Glomerular visceral epithelial cell (primary cell): ENCODE data around the gene CNTNAP3B.
A peak's percentile ranks its signal among the peaks of the same experiment; 100 is the strongest.
"Not testable (repeated sequence)": the region's sequence is repeated elsewhere in the genome, so short reads cannot be mapped to it uniquely, and the experiment has no call there.

Experiments
- DNase-seq: peaks from one replicate; pipeline ENCODE4 v3.0.0-alpha.2; 2016; ENCODE audit errors: extremely low spot score

CNTNAP3B gene

GRCh38 chr9:42129073-42129729 is at the start of gene CNTNAP3B:
Gene CNTNAP3B, minus strand, starts transcription at chr9:42129426. Its CDS starts 332 bp downstream, at chr9:42129094.
- peak; percentile 1 for DNase-seq

GRCh38 chr9:42160299-42160698 is 31.1 kb upstream of the CNTNAP3B start:
- DNase-seq, result peak; percentile 0

- peak; percentile 0 for DNase-seq
Observed at GRCh38 chr9:42127056-42127841, 2.0 kb downstream of the CNTNAP3B start.

GRCh38 chr9:42121007-42121406 is 8.2 kb downstream of the CNTNAP3B start:
- peak; percentile 1 for DNase-seq

- DNase-seq, result not testable (repeated sequence)
Observed at GRCh38 chr9:42095929-42096328, 33.3 kb downstream of the CNTNAP3B start.

GRCh38 chr9:42084559-42084952 is 44.7 kb downstream of the CNTNAP3B start:
- DNase-seq, result not testable (repeated sequence)

GRCh38 chr9:42083877-42084558 is 45.2 kb downstream of the CNTNAP3B start:
- not testable (repeated sequence) for DNase-seq

GRCh38 chr9:42080376-42080775 is 48.9 kb downstream of the CNTNAP3B start:
- DNase-seq, result not testable (repeated sequence)

- not testable (repeated sequence) for DNase-seq
Observed at GRCh38 chr9:42074868-42075267, 54.4 kb downstream of the CNTNAP3B start.

GRCh38 chr9:42071026-42071425 is 58.2 kb downstream of the CNTNAP3B start:
- DNase-seq, result not testable (repeated sequence)

GRCh38 chr9:42070035-42070799 is 59.0 kb downstream of the CNTNAP3B start:
- DNase-seq, result not testable (repeated sequence)

GRCh38 chr9:42053874-42054273 is 75.4 kb downstream of the CNTNAP3B start:
- DNase-seq, result not testable (repeated sequence)

- DNase-seq, result not testable (repeated sequence)
Observed at GRCh38 chr9:42050701-42051100, 78.5 kb downstream of the CNTNAP3B start.

- not testable (repeated sequence) for DNase-seq
Observed at GRCh38 chr9:42044422-42045010, 84.7 kb downstream of the CNTNAP3B start.

- not testable (repeated sequence) for DNase-seq
Observed at GRCh38 chr9:42033541-42033940, 95.7 kb downstream of the CNTNAP3B start.

GRCh38 chr9:42020639-42021038 is 108.6 kb downstream of the CNTNAP3B start:
- not testable (repeated sequence) for DNase-seq

GRCh38 chr9:42018220-42018922 is 110.9 kb downstream of the CNTNAP3B start:
- DNase-seq, result peak; percentile 1

- not testable (repeated sequence) for DNase-seq
Observed at GRCh38 chr9:42014317-42014716, 114.9 kb downstream of the CNTNAP3B start.

- DNase-seq, result not testable (repeated sequence)
Observed at GRCh38 chr9:41991607-41992006, 137.6 kb downstream of the CNTNAP3B start.

- not testable (repeated sequence) for DNase-seq
Observed at GRCh38 chr9:41980271-41980670, 149.0 kb downstream of the CNTNAP3B start.
